ENCODE results near the gene FAM209A.

The FAM209A gene

GRCh38 chr20:56542489-56543030, 18.0 kb downstream of the FAM209A start:
- no peak for DNase-seq

- DNase-seq = no peak
Observed at GRCh38 chr20:56551571-56551970, 27.0 kb downstream of the FAM209A start.

GRCh38 chr20:56552911-56553629, 28.5 kb downstream of the FAM209A start:
- DNase-seq = no peak

GRCh38 chr20:56554869-56555268, 30.3 kb downstream of the FAM209A start:
- peak; percentile 99 for DNase-seq

GRCh38 chr20:56558968-56559367, 34.4 kb downstream of the FAM209A start:
- DNase-seq = no peak

GRCh38 chr20:56564526-56564925, 40.0 kb downstream of the FAM209A start:
- DNase-seq = peak; percentile 8

GRCh38 chr20:56565511-56565910, 41.0 kb downstream of the FAM209A start:
- DNase-seq = no peak

- no peak for DNase-seq
Observed at GRCh38 chr20:56566621-56567020, 42.1 kb downstream of the FAM209A start.

- DNase-seq = no peak
Observed at GRCh38 chr20:56570832-56571231, 46.3 kb downstream of the FAM209A start.

GRCh38 chr20:56572172-56572571, 47.6 kb downstream of the FAM209A start:
- DNase-seq = no peak

GRCh38 chr20:56573986-56574385, 49.4 kb downstream of the FAM209A start:
- DNase-seq = no peak

- peak; percentile 57 for DNase-seq
Observed at GRCh38 chr20:56574531-56575142, 50.1 kb downstream of the FAM209A start.

GRCh38 chr20:56575157-56575556, 50.6 kb downstream of the FAM209A start:
- DNase-seq = no peak

Measured in HCEC 1CT (cell line).